ENCODE data around the gene C5AR2.
"Not testable (repeated sequence)": the region's sequence is repeated elsewhere in the genome, so short reads cannot be mapped to it uniquely, and the experiment has no call there.

GRCh38 chr19:47387623-47388022 is 55.6 kb downstream of the C5AR2 start:
- not testable (repeated sequence) for TF ChIP-seq POLR2A, POLR2AphosphoS5, SPI1 (IDR thresholded peaks at IDR 0.05; ENCODE audit: low read depth, low read length)

All from GM12891 (cell line).